ENCODE results near the gene PRB4.
"Not testable (repeated sequence)": the region's sequence is repeated elsewhere in the genome, so short reads cannot be mapped to it uniquely, and the experiment has no call there.

Gene PRB4

DNA sequence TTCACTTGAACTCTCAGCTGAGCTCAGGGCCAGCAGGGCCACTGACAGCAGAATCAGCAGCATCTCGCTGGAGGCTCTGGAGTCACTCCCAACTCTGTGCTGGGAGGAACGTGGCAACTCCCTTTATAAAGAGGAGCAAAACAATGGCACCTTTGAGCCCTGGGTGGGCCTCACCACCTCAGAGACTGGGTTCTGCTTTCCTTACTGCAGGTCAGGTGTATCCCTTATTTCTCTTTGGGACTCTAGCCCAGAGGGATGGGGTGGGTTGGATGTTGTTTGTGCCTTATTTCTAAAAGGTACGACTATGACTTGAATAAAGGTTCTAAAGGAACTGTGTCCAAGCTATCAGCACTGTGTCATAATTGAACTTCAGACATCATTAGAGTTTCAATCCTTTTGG, at the start of gene PRB4:
Gene PRB4 (minus strand): TSS at position 101 of the 400 bp plus-strand sequence. CDS start 38 bp downstream, at position 63.
- DNase-seq, result no peak

DNA sequence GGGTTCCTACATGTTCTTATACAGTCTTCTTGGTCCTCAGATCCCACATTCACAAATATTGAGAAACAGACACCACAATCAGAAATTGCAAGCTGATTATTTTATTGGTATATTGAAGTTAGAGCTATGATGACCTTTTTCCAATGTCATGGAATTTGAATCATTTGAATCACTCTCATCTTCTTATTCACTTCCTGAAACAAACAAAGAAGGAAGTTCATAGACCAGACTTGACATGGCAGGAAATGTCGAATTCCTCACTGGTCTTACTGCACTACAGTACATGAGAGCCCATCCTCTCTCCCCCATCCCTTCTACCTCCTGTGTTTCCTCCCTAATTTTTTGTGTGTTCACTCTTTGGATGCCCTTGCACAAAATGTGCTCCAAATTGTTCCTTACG, 41.5 kb upstream of the PRB4 start:
- DNase-seq, result not testable (repeated sequence)

DNA sequence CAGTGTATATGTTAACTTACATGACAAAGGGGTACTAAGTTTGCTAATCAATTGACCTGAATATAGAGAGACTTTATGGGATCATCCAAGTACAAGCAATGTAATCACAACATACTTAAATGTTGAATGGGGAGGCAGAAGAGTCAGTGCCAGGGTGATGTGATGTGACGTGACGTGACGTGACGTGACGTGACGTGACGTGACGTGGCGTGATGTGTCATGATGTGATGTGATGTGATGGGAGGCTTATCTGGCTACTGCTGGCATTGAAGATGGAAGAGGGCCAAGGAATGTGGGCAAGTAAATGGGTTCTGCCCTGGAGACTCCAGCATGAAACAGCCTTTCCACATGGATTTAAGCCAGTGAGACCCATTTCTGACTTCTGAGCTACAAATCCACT, 38.2 kb upstream of the PRB4 start:
- DNase-seq, result no peak

DNA sequence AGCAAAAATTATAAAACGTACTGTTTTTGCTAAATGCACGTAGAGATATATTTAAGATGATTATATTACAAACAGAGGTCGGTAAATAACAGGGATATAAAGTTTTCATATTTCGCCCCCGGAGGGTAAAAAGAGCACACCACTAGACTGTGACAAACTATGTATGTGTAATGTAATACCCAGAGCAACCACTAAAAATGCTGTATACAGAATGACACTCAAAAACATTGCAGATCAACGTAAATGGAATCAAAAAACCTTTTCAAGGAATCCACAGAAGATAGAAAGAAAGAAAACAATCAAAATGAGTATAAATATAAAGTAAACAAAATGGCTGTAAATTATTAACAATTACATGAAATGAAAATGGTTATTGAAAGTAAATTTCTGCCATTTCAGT, 37.6 kb upstream of the PRB4 start:
- DNase-seq, result no peak

DNA sequence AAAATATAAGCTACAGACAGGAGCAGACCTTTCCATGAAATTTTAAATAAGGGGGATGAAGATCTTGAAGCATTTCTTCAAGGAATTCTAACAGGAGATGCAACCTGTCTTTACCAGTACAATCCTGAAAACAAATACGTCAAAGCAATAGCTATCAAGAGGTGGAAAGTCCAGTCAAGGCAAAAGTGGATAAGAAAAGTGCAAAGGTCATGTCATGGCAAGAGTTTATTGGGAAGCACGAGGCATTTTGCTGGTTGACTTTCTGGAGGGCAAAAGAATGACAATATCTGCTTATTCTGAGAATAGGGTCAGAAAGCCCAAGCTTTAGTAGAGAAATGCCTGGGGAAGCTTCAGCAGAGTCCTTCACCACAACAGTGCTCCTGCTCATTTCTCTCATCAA, 34.3 kb upstream of the PRB4 start:
- no peak for DNase-seq

DNA sequence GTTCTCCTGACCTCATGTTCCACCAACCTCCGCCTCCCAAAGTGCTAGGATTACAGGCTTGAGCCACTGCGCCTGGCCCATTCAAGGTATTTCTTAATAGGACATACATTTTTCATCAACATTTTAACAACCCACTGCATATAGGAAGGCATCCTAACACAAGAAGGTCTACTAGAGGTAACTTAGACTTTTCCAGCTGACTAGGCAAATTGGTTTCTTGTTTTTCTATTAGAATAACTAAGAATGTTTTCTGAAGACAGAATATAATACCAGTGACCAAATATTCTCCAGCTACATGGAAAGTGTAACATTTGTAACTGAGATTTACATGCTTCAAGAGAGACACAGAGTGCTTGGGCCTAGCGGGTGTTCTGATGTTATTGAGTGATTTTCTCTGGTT, 14.2 kb upstream of the PRB4 start:
- DNase-seq, result no peak

DNA sequence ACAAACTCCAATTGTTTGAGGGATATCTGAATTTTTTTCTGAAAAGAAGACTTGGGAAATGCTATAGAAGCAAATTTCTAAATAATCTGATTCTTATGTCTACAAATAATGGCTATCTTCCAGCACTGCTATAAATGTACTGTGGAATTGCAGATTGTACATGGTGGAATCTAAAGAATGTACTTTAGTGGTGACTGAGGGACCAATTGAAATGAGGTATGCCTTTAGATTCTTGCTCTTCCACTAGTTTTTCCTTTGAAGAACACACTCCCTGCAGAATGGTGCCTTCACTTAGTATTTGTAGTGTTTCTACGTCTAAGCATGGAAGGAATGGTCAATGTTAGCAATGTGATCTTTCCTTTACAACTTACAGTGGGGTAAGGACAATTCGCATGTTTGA, 11.7 kb upstream of the PRB4 start:
- DNase-seq, result no peak

DNA sequence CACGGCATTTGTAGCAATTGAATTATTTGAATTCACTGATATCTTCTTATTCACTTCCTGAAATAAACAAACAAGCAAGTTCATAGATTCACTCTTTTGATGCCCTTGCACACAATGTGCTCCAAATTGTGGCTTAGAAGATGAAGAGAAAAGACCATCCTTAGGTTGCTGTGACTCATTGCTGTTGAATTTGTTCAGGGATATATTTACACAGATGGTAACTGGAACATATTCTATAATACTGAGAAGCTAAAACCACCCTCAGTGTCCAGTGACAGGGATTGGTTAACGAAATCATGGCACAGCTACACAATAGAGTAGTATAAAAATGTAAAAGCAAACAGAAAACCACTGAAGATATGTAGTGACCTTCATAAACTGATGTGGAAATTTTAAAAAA, 3.1 kb downstream of the PRB4 start:
- no peak for DNase-seq

DNA sequence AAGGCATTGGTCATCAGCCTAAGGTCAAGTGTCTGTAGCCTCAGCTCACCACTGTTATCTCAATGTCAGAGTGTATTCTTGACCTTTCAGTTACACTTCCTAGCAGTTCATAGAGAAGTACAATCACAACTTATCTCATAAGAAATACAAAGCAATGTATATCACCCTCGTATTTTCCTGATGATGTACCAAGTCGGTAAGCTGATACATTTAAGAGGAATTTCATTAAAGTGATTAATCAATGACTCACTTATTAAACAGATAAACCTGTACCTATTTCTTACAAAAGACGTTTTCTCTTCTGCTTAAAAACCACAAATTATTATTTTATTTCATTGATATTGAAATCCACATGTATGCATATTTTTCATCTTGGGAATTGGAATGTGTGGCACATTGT, 36.8 kb downstream of the PRB4 start:
- DNase-seq, result no peak

DNA sequence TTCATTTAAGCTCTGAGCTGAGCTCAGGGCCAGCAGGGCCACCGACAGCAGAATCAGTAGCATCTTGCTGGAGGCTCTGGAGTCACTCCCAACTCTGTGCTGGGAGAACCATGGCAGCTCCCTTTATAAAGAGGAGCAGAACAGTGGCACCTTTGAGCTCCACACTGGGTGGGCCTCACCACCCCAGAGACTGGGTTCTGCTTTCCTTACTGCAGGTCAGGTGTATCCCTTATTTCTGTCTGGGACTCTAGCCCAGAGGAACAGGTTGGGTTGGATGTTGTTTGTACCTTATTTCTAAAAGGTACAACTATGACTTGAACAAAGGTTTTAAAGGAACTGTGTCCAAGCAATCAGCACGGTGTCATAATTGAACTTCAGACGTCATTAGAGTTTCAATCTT, 40.6 kb downstream of the PRB4 start, which contains the start of gene PRB3:
Gene PRB3 (minus strand): TSS at position 101 of the 400 bp plus-strand sequence. CDS start 38 bp downstream, at position 63.
- no peak for DNase-seq

DNA sequence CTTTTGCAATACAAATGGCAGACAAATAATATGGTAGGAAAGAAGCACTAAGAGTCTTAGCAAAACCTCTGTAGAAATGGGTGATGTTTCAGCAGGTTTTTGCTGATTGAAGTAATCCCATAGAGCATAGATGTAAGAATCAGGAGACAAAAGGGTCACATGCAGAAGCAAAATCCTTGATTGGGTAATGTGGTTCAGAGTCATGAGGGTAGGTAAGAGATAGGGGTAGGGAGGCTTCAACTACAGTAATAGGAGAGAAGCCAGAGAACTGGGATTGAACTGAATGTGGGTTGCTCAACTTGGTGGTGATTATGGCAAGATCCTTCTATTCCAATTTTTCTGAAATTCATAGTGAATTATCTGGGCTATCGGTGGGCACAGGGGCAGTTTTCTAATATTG, 45.7 kb downstream of the PRB4 start:
- DNase-seq, result no peak

All from stimulated activated CD8-positive, alpha-beta memory T cell treated with anti-CD3 and anti-CD28 coated beads, Interleukin-4, amount 100 ng/mL, for 48 hours (primary cell).